PC-3 (cell line): Measurements from ENCODE around the gene KBTBD4.

Experiments
- CTCF ChIP-seq: fragments of 300-600 bp; sonication (generic); conservative IDR thresholded peaks from 2 replicates; pipeline ENCODE4 v1.5.1; 2017; ENCODE audit warnings: antibody characterized with exemption, low read depth, mild to moderate bottlenecking, low read length
- EZH2 ChIP-seq: fragments of 300-600 bp; sonication (generic); IDR thresholded peaks from one replicate; pipeline ENCODE4 v1.6.1; 2017; ENCODE audit warnings: antibody characterized with exemption, mild to moderate bottlenecking, low read length; ENCODE audit not compliant: unreplicated experiment

DNA sequence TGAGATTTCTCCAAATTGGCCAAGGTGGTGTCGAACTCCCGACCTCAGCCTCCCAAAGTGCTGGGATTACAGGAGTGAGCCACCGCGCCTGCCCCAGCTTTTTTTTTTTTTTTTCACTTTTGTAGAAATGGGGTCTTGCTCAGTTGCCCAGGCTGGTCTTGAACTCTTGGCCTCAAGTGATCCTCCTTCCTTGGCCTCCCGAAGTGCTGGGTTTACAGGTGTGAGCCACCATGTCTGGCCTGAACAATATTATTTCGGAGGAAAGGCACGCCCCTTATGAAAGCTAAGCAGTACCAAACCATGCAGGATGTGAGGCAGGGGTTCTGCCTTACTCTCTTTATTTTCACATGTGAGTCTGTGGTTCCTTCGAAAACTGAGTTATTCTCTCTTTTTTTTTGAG, 47.5 kb upstream of the KBTBD4 start:
- TF ChIP-seq EZH2 = no peak
- no peak for TF ChIP-seq CTCF
